Epithelial cell of esophagus (primary cell): ENCODE data around the gene CELF4.

Experiments
- DNase-seq: peaks from one replicate; pipeline ENCODE4 v3.0.0; 2010; ENCODE audit warnings: low read depth
- H3K4me3 ChIP-seq: 2 replicates; pipeline ENCODE4 v1.5.1; 2011; ENCODE audit warnings: mild to moderate bottlenecking, low read length, control low read depth
- CTCF ChIP-seq: IDR thresholded peaks from 2 replicates; pipeline ENCODE4 v1.5.1; 2011; ENCODE audit warnings: low read depth, mild to moderate bottlenecking, low read length, control low read depth, inconsistent platforms; ENCODE audit not compliant: insufficient read depth; ENCODE audit errors: missing control alignments

CELF4 gene

GRCh38 chr18:37544713-37545112 is 20.9 kb downstream of the CELF4 start:
- no peak for TF ChIP-seq CTCF
- H3K4me3 ChIP-seq, result no peak overlapping the region
- DNase-seq, result no peak

- no peak for DNase-seq
- TF ChIP-seq CTCF, result no peak
- no peak overlapping the region for H3K4me3 ChIP-seq
Observed at GRCh38 chr18:37544217-37544616, 21.4 kb downstream of the CELF4 start.

- TF ChIP-seq CTCF, result no peak
- DNase-seq, result no peak
- no peak overlapping the region for H3K4me3 ChIP-seq
Observed at GRCh38 chr18:37543321-37543720, 22.3 kb downstream of the CELF4 start.

GRCh38 chr18:37541517-37541916 is 24.1 kb downstream of the CELF4 start:
- no peak overlapping the region for H3K4me3 ChIP-seq
- no peak for TF ChIP-seq CTCF
- DNase-seq, result no peak

- no peak for TF ChIP-seq CTCF
- DNase-seq, result no peak
- H3K4me3 ChIP-seq, result no peak overlapping the region
Observed at GRCh38 chr18:37540424-37541138, 25.0 kb downstream of the CELF4 start.

- DNase-seq, result no peak
- H3K4me3 ChIP-seq, result no peak overlapping the region
- no peak for TF ChIP-seq CTCF
Observed at GRCh38 chr18:37539236-37539635, 26.4 kb downstream of the CELF4 start.
